Measurements from ENCODE around the gene IRF4.

GRCh38 chr6:381742-382461 is 9.7 kb upstream of the IRF4 start:
- no peak for TF ChIP-seq EP300 (IDR thresholded peaks at IDR 0.05; ENCODE audit: borderline replicate concordance)
- TF ChIP-seq CEBPB (IDR thresholded peaks at IDR 0.05): no peak
- TF ChIP-seq YY1 (IDR thresholded peaks at IDR 0.05; ENCODE audit: low read depth): no peak
- no peak for TF ChIP-seq RAD21 (IDR thresholded peaks at IDR 0.05; ENCODE audit: low read depth)
- TF ChIP-seq CREB1 (IDR thresholded peaks at IDR 0.05; ENCODE audit: low read depth): no peak
- TF ChIP-seq TEAD4 (IDR thresholded peaks at IDR 0.05): no peak
- no peak for TF ChIP-seq EGR1 (IDR thresholded peaks at IDR 0.05)
- no peak for TF ChIP-seq TAF1 (IDR thresholded peaks at IDR 0.05; ENCODE audit: low read depth)
- TF ChIP-seq, protein P1, sequence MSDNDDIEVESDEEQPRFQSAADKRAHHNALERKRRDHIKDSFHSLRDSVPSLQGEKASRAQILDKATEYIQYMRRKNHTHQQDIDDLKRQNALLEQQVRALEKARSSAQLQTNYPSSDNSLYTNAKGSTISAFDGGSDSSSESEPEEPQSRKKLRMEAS (IDR thresholded peaks at IDR 0.05): no peak
- TF ChIP-seq, protein P2, sequence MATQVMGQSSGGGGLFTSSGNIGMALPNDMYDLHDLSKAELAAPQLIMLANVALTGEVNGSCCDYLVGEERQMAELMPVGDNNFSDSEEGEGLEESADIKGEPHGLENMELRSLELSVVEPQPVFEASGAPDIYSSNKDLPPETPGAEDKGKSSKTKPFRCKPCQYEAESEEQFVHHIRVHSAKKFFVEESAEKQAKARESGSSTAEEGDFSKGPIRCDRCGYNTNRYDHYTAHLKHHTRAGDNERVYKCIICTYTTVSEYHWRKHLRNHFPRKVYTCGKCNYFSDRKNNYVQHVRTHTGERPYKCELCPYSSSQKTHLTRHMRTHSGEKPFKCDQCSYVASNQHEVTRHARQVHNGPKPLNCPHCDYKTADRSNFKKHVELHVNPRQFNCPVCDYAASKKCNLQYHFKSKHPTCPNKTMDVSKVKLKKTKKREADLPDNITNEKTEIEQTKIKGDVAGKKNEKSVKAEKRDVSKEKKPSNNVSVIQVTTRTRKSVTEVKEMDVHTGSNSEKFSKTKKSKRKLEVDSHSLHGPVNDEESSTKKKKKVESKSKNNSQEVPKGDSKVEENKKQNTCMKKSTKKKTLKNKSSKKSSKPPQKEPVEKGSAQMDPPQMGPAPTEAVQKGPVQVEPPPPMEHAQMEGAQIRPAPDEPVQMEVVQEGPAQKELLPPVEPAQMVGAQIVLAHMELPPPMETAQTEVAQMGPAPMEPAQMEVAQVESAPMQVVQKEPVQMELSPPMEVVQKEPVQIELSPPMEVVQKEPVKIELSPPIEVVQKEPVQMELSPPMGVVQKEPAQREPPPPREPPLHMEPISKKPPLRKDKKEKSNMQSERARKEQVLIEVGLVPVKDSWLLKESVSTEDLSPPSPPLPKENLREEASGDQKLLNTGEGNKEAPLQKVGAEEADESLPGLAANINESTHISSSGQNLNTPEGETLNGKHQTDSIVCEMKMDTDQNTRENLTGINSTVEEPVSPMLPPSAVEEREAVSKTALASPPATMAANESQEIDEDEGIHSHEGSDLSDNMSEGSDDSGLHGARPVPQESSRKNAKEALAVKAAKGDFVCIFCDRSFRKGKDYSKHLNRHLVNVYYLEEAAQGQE (IDR thresholded peaks at IDR 0.05; ENCODE audit: low read depth): no peak
- no peak for TF ChIP-seq ZBTB7A (IDR thresholded peaks at IDR 0.05; ENCODE audit: low read depth)
